Activated CD8-positive, alpha-beta T cell treated with anti-CD3 and anti-CD28 coated beads for 36 hours (primary cell): ENCODE measurements around the gene UTP14C. TPM values are rescaled to one million over a fixed set of nuclear protein-coding genes. Genes with fewer than 3 reads are reported as not detected.

Experiments
- ATAC-seq: fragments of 200-7000 bp; cut with Tn5 transposase; one replicate; pipeline ENCODE4 v1.10.0; 2021; ENCODE audit warnings: mild to moderate bottlenecking, moderate library complexity
- CTCF ChIA-PET: fragments of 350-600 bp; sonication (Branson Sonifier 250); formaldehyde crosslinking; loops from one replicate; lab custom pipeline; 2021; ENCODE audit warnings: antibody characterized with exemption; lab: Charles Lee
- POLR2A ChIA-PET: fragments of 350-600 bp; sonication (Branson Sonifier 250); formaldehyde crosslinking; loops from one replicate; lab custom pipeline; 2021; ENCODE audit warnings: antibody characterized with exemption; lab: Charles Lee
- DNase-seq: peaks from one replicate; pipeline ENCODE4 v3.0.0-alpha.2; 2020
- H3K27ac Mint-ChIP-seq: one replicate; pipeline ENCODE4 v1.8.0; 2021; ENCODE audit warnings: mild to moderate bottlenecking, mixed read lengths
- H3K27me3 Mint-ChIP-seq: one replicate; pipeline ENCODE4 v1.8.0; 2021; ENCODE audit warnings: mixed read lengths
- H3K36me3 Mint-ChIP-seq: one replicate; pipeline ENCODE4 v1.8.0; 2021; ENCODE audit warnings: low read depth, mixed read lengths
- H3K4me1 Mint-ChIP-seq: one replicate; pipeline ENCODE4 v1.8.0; 2021; ENCODE audit warnings: low read depth, mixed read lengths
- H3K4me3 Mint-ChIP-seq: one replicate; pipeline ENCODE4 v1.8.0; 2021; ENCODE audit warnings: mild to moderate bottlenecking, moderate library complexity, mixed read lengths
- H3K9me3 Mint-ChIP-seq: one replicate; pipeline ENCODE4 v1.8.0; 2021; ENCODE audit warnings: mixed read lengths
- CTCF ChIP-seq: fragments of 200-600 bp; IDR thresholded peaks from one replicate; pipeline ENCODE4 v1.8.0; 2022; ENCODE audit warnings: antibody characterized with exemption, mild to moderate bottlenecking
- intact Hi-C: fragments of 100-400 bp; cut with micrococcal nuclease; formaldehyde crosslinking; loops from one replicate; pipeline ENCODE4 v1.10.0; 2022
- total RNA-seq, 2 experiments: library from RNA; stranded (reverse); gene quantifications; one replicate each; pipeline ENCODE4 v1.2.3, GENCODE V29; 2021

The UTP14C gene
- total RNA-seq, 2 experiments from 2014 or later, result 7.2 to 7.3 TPM

DNA sequence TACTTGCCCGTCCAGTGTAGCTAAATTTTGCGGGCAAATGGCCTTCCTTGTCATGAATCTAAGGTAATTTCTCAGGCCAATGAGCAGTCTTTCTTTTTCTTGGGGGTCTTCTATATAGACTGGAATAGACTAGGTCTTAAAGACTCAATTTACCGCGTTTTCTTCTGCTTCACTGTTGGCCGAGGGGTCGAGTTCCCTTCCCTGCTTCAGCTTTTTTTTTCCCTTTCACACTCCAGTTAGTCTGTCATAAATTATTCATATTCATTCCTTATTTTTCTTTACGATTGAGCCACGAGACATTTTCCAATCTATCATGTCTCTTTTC lies 12.0 kb upstream of the UTP14C start:
- peak overlapping the region; percentile 94 for H3K27ac Mint-ChIP-seq
- H3K4me1 Mint-ChIP-seq, result peaks cover 14% of the 10 kb centered on the region
- POLR2A ChIA-PET, result interaction anchor here (0.6 to 1.6 kb wide), 5 partner anchors 10 to 184 kb away, joined by 3 read pairs; partner anchors contain the start of gene UTP14C

GRCh38 chr13:52016296-52016695 lies 8.2 kb upstream of the UTP14C start:
- TF ChIP-seq CTCF, result no peak
- ATAC-seq, result no peak

More for the DNA sequence above, 12.0 kb upstream of the UTP14C start:
- no peak for TF ChIP-seq CTCF
- intact Hi-C loops, result no loop called here
- CTCF ChIA-PET, result interaction anchor here (0.6 to 3.4 kb wide), 5 partner anchors 10 to 126 kb away, joined by 3 to 19 read pairs (median 4); partner anchors contain the start of gene NEK5
- H3K9me3 Mint-ChIP-seq, result no peaks in the 10 kb centered on the region
- H3K27me3 Mint-ChIP-seq, result peaks cover 16% of the 10 kb centered on the region
- peak overlapping the region; percentile 99 for H3K4me3 Mint-ChIP-seq
- ATAC-seq (peak; percentile 1), DNase-seq (no peak)
- H3K36me3 Mint-ChIP-seq, result peaks cover 6% of the 10 kb centered on the region

DNA sequence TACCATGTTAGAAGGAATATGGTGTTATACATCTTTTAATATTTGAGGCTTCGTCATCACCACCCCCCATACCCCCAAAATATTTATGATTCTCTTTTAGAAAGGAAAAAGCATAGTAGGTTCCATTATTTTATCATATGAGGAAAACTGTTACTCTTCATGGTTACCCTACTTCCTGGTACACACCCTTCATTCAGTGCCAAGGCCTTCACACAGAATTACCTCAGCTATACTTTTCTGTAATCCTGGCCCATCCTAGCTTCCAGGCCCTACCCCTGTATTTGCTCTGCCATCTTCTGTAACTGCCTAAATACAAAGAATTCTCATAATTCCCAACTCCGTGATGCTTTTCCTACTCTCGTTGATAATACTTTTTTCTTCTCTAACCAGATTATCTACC lies 4.3 kb upstream of the UTP14C start:
- ATAC-seq (no peak), DNase-seq (no peak)
- no peak for TF ChIP-seq CTCF
- no peaks in the 10 kb centered on the region for H3K9me3 Mint-ChIP-seq
- intact Hi-C loops, result no loop called here
- H3K27ac Mint-ChIP-seq, result no peak overlapping the region
- ChIA-PET CTCF (no interaction called here), POLR2A (no interaction called here)
- no peaks in the 10 kb centered on the region for H3K27me3 Mint-ChIP-seq
- H3K36me3 Mint-ChIP-seq, result peaks cover 47% of the 10 kb centered on the region
- peaks cover 8% of the 10 kb centered on the region for H3K4me1 Mint-ChIP-seq
- no peak overlapping the region for H3K4me3 Mint-ChIP-seq

More at GRCh38 chr13:52016296-52016695, 8.2 kb upstream of the UTP14C start:
- no peaks in the 10 kb centered on the region for H3K9me3 Mint-ChIP-seq
- ChIA-PET CTCF (no interaction called here), POLR2A (no interaction called here)
- no peaks in the 10 kb centered on the region for H3K27me3 Mint-ChIP-seq
- H3K4me3 Mint-ChIP-seq, result no peak overlapping the region
- H3K27ac Mint-ChIP-seq, result no peak overlapping the region
- peaks cover 21% of the 10 kb centered on the region for H3K36me3 Mint-ChIP-seq
- intact Hi-C loops, result no loop called here
- H3K4me1 Mint-ChIP-seq, result peaks cover 11% of the 10 kb centered on the region
- DNase-seq, result no peak

DNA sequence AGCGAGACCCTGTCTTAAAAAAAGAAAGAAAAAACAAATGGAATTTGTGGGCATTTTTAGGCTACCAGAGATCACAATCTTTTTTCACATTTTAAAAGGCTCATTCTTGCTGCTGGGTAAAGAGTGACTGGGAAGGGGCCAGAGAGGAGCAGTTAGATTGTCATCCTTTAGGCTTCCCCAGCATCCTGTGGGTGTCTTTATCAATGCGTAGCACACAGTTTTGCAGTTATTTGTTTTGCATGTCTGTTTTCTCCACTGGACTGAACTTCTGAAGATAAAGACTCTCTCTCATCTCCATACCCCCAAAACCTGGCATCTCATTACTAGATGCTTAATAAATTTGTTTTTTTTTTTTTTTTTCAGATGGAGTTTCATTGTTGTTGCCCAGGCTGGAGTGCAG lies 2.1 kb upstream of the UTP14C start:
- ChIA-PET CTCF (no interaction called here), POLR2A (interaction anchor here (0.8 to 1.1 kb wide), 2 partner anchors 9 to 10 kb away, joined by 3 read pairs; no protein-coding TSS in a partner anchor)
- TF ChIP-seq CTCF, result no peak
- DNase-seq (no peak), ATAC-seq (no peak)
- Mint-ChIP-seq H3K9me3 (peaks cover 1% of the 10 kb centered on the region), H3K4me1 (peaks cover 20% of the 10 kb centered on the region), H3K27ac (no peak overlapping the region), H3K4me3 (no peak overlapping the region), H3K27me3 (no peaks in the 10 kb centered on the region), H3K36me3 (peaks cover 63% of the 10 kb centered on the region)
- intact Hi-C loops, result no loop called here

GRCh38 chr13:52025475-52026245 lies 1.2 kb downstream of the UTP14C start:
- Mint-ChIP-seq H3K9me3 (peaks cover 9% of the 10 kb centered on the region), H3K4me1 (peaks cover 17% of the 10 kb centered on the region), H3K27ac (no peak overlapping the region), H3K4me3 (no peak overlapping the region), H3K36me3 (peaks cover 78% of the 10 kb centered on the region), H3K27me3 (no peaks in the 10 kb centered on the region)
- no peak for TF ChIP-seq CTCF
- intact Hi-C loops, result no loop called here
- DNase-seq (no peak), ATAC-seq (no peak)
- POLR2A ChIA-PET, result no interaction called here
- CTCF ChIA-PET, result no interaction called here
